Activated T-cell treated with anti-CD3 and anti-CD28 coated beads, Interleukin-2, amount 50 U/mL, for 48 hours (primary cell): ENCODE results near the gene CDC5L.
"Not testable (repeated sequence)": the region's sequence is repeated elsewhere in the genome, so short reads cannot be mapped to it uniquely, and the experiment has no call there.

Experiments used
- DNase-seq, 2 experiments: peaks; one replicate each; pipeline ENCODE4 v3.0.0-alpha.2; 2020

Gene CDC5L

DNA sequence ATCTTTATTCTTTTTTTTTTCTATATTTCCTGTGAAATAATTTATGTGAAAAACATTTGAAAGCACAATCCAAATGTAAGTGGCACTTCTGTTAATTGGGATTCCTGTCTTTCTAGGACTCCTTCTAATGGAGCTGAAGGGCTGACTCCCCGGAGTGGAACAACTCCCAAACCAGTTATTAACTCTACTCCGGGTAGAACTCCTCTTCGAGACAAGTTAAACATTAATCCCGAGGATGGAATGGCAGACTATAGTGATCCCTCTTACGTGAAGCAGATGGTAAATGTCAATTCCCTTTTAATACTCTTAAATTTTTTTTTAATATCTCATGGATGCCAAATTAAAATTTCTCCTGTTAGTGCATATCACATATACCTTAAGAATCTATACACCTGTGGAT is 35.0 kb downstream of the CDC5L start:
- DNase-seq: no peak

DNA sequence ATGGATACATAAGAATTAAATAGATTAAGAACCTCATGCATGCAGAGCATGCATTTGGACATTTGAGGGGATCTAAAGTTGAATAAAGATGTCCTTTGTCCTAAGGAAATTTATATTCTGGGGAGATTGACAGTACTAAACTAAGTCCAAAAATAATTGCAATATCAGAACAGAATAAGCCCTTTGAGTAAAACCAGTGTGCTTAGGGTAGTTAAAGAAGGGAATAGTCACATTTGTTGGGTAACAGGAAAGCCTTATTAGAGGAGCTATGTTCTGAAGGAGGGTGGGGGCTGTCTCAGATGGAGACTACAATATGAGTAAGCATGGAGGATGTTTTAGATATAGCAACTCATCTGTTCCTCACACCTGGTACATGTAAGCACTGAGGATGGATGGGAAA is 35.8 kb downstream of the CDC5L start:
- DNase-seq: no peak

DNA sequence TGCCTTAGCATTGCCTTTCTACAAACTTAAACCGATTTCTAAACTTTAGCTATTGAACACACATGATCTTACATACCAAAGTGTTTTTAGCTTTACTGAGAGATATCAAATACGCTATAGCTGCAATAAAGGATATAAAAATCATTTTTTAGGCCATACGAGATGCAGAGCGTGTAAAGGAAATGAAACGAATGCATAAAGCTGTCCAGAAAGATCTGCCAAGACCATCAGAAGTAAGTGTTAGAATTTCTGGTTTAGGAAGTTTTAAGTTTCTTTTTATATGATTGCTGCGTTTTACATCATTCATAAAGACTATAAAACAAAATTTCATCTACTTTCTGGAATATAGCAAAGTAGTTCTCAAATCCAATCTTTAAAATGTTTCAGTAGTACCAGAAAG is 38.4 kb downstream of the CDC5L start:
- no peak for DNase-seq

DNA sequence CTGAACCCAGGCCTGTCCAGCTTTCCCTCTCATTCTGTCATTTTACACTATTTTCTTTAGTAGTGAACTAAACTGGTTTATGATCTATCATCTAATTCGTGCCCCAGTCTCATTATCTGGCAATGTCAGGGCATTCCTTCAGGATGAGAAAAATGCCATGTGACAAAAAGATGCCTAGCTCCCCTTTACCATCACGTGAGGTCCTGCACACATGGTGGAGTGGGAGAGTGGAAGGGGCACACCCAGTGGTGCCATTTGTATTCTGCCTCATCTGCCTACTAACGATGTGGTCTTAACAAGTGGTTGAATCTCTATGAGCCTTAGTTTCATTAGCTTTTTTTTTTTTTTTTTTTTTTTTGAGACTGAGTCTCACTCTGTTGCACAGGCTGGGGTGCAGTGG is 41.2 kb downstream of the CDC5L start:
- DNase-seq: no peak

DNA sequence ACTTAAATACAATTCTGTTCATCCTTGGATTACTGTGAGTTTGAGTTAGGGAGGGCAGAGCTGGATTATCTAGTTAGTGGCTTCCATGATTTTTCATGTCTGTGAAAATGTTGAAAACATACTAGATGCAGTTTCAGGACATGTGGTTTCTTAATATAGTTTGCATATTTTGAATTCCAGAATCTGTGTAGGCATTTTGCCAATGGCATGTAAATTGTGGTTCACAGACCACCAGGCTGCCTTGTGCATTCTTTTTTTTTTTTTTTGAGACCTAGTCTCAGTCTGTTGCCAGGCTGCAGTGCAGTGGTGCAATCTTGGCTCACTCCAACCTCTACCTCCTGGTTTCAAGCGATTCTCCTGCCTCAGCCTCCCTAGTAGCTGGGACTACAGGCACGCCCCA is 42.8 kb downstream of the CDC5L start:
- no peak for DNase-seq

DNA sequence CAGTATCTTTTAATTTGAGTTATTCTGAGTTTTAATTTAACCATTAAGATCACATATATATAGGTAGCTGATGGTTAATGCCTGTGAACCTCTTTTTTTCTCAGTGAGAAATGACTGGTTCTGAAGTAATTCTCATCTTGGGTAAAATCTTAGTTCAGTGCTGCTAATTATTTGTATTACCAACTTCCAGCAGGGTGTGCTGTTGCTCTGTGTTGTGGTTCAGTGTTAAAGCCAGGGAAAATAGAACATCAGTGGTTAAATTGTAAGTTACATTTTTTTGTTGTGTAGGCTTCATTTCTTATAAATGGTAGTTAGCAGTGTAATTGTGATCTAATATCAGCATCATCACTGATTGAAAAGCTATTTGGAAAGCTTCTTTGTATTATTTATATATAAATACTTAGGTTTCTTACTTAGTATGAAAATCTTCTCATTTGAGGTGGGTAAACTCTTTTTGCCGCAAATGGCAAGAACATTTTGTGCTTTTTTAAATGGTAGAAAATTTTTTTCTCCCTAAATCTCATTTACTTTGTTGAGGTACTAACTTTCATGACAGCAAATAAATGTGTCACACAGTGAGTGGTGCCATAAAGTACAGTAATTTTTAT is 43.7 kb downstream of the CDC5L start:
- DNase-seq: peak in 1 of 2 experiments; percentile 40

DNA sequence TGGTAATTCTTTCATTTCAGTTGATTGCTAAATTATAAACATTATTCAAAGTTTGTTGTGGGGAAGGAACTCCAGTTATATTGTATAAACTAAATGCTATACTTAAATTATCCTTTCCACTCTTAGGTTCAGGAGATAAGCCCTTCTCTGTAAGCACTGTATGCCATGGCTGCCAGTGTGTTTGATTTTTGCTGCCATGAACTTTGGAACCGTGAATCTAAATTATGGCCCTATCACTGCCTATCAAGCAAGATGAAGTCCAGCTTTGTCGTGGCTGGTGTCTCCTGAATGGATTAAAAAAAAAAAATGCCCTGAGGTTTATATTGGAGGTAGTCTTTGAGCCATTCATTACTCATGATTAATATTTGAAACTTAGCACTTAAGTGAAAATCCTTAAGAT is 44.7 kb downstream of the CDC5L start:
- DNase-seq: no peak

DNA sequence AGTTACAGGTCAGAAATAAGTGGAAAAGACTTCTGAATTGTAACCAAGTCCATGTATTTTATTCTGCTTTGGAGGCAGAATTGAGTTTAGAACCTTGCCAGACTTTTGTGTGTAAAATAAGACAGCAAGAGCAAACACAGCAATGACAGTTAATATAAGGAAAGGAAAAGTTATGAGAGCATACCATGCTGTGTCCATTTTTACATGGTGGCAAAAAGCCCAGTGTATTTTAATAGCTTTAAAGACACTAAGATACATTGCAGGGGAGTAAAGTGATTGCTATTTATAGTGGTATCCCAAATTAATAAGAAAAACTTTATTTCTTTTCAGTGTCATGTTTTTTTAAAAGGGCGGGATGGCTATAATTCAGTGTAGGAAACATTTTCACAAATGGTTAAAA is 45.2 kb downstream of the CDC5L start:
- no peak for DNase-seq

DNA sequence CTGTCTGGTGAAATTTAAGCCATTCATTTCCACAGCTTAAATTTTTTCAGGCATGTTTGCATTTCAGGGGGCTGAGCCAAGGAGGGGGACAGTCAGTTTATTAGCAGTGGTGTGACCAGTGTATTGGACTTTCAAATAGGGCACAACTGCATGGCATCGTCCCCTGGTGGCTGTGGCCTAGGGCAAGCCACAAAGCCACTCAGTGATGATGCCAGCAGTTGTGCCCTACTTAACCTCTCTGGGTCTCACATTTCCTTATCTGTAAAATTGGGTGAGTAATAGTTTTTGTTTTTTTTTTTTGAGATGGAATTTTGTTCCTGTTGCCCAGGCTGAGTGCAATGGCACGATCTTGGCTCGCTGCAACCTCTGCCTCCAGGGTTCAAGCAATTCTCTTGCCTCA is 48.0 kb downstream of the CDC5L start:
- no peak for DNase-seq

DNA sequence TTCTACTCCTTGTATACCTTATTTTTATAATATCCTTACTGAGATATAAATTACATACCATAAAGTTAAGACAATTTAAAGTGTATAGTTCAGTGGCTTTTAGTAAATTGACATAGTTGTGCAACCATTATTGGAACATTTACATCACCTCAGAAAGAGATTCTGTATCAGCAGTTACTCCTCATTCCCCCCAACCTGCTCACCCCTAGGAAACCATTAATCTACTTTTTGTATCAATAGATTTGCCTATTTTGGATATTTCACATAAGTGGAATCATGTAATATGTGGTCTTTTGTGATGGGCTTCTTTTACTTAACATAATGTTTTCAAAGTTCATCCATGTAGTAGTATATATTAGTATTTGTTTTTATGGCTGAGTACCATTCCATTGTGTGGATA is 51.3 kb downstream of the CDC5L start:
- DNase-seq: no peak

DNA sequence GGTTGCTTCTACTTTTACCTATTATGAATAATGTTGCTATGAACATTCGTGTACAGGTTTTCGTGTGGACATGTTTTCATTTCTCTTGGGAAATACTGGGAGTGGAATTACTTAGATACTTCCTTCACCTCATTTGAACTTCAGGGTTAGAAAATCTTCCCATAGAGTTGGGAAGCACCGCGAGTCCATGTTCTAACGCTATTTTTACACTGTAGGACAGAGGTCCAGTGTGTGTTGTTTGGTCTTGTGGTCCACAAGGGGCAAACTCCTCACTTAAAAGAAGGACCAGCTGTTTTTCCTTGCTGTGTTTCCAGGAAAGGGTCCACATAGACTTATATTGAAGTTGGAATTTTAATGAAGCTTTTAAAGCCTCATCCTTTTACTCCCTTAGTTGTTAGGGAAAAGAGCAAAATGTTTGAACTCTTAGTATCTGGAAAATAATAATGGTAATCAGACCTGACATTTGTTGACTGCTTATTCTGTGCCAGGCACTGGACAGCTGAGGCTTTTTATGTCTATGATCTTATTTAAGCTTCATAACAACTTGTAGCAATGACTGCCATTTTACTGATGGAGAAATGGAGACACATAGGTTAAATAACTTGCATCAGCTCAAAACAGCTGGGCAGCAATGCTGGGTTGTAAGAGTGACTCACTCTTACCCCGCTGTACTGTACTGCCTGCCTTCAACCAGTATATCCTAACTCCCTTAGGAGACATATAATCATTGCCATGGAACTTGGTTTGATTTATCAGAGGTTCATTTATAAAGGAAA is 52.0 kb downstream of the CDC5L start:
- DNase-seq: no peak

DNA sequence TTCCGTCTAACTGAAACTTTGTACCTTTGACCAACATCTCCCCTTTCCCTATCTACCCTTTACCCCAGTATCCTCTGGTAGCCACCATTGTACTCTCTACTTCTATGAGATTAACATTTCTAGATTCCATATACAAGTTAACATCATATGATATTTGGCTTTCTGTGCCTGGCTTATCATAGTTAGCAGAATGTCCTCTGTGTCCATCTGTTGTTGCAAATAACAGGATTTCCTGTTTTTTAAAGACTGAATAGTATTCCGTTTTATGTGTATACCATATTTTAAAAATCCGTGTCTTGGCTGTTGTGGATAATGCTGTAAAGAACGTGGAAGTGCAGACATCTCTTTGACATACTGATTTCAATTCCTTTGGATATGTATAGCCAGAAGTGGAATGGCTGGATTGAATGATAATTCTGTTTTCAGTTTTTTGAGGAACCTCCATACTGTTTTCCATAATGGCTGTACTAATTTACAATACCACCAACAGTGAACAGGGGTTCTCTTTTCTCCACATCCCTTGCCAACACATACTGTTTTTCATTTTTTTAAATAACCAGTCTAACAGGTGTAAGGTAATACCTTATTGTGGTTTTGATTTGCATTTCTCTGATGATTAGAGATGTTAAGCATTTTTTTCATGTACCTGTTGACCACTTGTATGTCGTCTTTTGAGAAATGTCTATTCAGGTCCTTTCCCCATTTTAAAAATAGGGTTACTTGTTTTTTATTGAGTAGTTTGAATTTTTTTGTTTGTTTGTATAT is 53.8 kb downstream of the CDC5L start:
- DNase-seq: no peak

DNA sequence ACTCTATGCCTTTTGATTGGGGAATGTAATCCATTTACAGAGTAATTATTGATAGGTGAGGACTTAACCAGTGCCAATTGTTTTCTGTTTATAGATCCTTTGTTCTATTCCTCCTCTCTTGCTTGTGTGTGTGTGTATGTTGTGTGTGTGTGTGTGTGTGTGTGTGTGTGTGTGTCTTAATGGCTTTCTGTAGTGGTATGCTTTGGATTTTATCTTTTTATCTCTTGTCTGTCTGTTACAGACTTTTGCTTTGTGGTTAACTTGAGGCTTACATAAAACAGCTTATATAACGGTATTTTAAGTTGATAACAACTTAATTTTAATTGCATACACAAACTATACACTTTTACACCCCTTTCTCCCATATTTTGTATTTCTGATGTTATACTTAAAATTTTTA is 54.7 kb downstream of the CDC5L start:
- DNase-seq: no peak

DNA sequence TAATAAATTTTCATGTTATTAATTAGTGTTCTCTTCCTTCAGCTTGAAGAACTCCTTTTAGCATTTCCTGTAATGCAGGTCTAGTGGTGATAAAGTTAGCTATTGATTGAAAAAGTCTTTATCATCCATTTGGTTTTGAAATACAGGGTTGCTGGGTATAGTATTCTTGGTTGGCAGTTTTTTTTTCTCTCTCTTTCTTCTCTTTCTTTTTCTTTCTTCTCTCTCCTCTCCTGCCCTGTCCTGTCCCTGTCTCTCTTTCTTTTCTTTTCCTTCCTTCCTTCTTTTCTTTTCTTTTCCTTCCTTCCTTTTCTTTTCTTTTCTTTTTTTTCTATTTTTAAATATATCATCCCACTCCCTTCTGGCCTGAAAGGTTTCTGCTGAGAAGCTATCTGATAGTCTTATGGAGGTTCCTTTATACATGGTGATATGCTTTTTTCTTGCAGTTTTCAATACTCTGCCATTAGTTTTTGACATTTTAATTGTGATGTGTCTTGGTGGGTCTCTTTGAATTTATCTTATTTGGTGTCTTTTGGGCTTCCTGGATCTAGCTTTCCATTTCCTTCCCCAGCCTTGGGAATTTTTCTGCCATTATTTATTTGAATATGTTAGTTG is 55.4 kb downstream of the CDC5L start:
- DNase-seq: no peak

DNA sequence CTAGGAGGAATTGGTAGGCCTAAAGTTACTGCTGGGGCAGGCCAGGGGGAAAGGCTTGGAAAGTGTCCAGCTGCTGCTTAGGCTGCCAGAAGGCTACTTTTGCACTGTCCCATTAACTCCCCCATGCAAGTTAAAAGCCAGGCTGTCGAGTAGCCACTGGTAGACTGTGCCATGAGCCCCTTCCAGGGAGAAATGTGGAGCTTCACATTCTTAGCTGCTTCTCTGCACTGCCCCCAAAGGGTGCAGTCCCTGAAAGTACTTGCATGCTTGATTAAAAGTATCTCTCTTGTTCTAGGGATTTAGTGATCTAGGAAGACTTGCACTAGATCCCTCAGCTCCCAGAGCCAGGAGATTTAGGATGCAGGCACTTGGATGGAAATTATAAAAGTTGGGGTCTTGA is 57.3 kb downstream of the CDC5L start:
- no peak for DNase-seq

DNA sequence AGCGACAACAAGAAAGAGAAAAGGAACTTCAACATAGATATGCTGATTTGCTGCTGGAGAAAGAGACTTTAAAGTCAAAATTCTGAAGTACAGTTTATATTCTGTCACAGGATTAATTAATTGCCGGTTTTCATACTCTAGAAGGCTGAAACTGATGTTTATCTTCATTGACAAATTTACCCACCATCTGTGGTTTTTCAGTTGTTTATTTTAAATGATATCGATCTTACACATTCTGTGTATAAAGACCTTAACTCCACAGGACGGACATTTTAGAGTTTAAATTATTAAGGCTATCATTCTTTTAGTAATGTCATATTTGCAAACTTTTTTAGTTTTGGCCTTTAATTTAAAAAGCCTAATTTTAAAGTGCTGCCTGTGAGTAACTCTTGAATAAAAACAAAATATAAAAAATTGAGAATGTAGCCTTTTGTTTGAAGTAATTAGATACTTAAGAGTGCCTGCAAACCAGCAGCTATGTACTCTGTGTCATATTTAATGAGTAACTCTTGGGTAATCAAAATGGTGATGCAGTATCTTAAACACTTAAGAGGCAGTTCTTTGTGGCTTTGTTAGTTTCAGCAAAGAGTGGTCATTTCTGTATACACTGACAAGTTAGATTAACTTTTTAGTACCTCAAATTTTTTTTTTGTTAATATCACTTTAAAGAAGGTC is 59.3 kb downstream of the CDC5L start:
- no peak for DNase-seq

DNA sequence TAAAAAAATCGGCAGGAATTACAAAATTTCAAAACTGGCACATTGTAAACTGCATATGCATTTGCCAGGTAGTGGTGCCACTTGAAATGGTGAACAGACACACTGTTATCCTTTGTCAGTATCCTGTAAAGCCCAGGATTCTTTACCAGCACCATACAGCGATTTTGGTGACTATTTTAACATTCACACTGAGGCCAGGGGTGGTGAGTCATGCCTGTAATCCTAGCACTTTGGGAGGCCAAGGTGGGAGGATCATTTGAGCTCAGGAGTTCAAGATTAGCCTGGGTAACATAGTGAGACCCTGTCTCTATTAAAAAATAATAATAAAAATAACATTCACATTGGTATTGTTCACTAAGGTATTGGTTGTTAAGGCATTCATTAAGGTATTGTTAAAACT is 61.7 kb downstream of the CDC5L start:
- DNase-seq: not testable (repeated sequence)

DNA sequence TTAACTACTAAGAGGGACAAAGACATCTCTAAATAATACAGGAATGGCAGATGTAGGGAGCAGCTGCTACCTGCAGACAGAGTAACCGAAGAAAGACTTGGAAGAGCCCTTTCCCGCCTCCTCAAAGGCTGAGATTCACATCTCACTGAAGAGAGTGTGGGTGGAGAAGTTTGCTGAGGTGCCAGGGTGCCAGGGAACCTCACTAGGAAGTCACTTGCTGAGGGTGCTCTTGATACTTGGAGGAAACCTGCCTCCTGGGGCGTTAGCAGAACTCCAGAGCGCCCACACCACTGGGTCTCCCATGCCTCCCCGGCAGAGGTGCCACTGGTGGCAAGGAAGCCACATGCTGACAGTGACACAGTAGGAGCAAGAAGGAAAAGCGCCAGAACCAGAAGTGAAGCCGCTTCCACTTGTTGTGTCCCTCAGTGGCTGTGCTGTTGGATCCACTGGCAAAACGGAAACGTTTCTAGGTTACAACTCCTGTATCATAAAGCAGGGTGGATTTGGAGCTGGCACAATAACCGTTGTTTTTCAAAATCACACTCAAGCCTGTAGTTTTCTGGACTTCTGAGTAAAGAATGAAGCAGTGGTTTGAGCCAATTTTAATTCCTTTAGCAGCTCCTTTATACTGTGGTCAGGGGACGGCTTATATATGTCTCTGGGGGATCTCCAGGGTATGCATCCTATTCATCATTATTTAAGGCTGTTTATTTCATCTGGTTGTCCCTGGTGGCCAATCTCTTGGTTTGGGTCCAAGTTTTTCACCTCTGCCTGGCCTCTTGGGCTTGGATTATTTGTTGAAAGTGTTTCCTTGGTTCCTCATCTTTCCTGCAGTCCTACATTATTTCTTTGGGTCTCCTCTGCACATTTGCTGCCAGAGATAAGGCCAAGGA is 64.5 kb downstream of the CDC5L start:
- no peak for DNase-seq

DNA sequence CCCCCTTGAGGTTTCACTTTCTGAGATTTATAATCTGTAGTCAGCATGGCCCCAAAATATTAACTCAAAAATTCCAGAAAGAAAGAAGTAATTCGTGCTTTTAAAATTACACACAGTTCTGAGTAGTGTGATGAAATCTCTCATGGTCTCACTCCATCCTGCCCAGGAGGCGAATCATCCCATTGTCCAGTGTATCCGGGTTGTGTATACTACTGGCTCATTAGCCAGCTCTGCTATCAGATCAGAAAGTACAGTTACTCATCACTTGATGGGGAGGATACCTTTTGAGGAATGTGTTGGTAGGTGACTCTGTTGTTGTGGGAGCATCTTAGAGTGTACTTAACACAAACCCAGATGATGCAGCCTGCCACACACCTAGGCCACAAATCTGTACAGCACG is 65.2 kb downstream of the CDC5L start:
- no peak for DNase-seq

DNA sequence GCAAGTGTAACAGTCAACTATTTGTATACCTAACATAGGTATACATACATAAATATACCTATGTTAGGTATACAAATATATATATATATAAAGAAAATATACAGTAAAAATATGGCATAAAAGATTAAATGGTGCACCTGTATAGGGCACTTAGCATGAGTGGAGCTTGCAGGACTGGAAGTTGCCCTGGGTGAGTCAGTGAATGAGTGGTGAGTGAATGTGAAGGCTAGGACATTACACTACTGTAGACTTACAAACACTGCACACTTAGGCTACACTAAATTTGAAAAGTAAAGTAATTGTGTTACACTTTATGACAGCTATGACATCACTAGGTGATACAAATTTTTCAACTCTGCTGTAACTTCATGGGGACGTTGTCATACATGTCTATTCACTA is 65.6 kb downstream of the CDC5L start:
- DNase-seq: no peak

DNA sequence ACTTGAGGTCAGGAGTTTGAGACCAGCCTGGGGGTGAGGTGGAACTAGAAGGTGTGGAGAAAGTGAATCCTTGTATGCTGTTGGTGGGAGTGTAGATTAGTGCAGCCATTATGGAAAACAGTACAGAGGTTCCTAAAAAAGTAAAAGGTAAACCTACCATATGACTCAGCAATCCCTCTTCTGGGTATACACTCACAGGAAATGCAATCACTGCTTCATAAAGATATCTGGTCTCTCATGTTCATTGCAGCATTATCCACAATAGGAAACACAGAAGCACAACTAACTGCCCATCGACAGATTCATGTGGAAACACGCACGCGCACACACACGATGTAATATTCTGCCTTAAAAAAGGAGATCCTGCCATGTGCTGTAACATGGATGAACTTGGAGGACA is 66.7 kb downstream of the CDC5L start:
- DNase-seq: no peak
